GM18517 (cell line): ENCODE results near the gene LMOD3.

Source experiments
- ATAC-seq: cut with Tn5 transposase; IDR thresholded peaks from one replicate; pipeline ENCODE4 v1.9.1; 2021; ENCODE audit warnings: mild to moderate bottlenecking, moderate library complexity; ENCODE audit not compliant: unreplicated experiment

Gene LMOD3

DNA sequence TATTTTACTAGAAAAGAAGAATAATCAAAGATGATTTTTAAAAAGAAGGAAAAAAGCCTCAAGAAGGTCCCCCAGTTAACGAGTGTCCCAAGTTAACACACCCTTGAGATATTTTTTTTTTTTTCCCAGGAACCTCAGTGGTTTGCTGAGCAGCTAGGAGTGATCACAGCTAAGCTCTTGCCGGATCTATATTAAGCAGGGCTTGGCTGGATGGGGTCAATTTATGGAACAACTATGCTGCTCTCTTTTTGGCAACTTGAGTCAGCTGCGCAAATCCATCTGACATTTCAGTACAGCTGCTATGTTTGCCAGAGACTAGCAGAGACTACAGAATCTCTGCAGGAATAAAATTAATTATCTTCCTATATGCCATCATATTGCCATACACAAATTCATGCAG, at the start of gene LMOD3:
Gene LMOD3 (minus strand): TSS at position 193 of the 400 bp plus-strand sequence. CDS start 209 bp downstream, outside the sequence.
- ATAC-seq = no peak

DNA sequence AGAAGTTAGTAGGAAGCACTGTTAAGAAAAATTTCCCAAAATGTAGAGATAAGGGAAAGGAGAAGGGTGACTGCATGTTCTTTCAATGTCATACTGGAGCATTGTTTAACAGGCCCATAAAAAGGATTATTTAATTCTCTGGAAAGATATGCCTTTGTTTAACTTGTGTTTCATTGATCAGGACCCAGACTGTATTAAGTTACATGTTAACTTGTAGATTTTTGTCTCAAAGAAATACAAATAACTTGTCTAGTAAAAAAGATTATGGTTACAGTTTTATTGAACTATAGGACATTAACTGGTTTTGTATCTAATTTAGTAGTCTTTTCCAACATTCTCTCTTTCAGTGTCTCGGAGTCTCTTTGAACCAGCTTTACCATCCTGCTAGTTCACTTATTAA, 49.7 kb upstream of the LMOD3 start:
- ATAC-seq = no peak

DNA sequence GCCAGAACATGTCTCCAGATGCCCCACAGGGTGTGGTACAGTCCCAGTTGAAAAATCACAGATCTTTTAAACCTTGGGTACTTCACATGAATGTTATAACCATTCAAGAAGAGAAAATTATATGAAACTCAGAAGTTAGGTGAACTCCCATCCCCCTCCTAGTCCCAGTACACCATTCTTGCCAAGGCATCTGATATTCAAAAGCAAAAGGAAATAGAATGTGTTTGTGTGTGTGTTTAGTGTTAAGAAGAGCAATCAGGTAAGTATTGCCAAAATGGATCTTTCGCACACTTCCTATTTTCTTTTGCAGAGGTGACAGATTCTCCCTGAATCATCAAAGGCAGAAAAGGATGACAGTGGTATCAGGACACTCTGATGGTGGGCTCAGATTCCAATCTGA, 44.1 kb upstream of the LMOD3 start:
- no peak for ATAC-seq

DNA sequence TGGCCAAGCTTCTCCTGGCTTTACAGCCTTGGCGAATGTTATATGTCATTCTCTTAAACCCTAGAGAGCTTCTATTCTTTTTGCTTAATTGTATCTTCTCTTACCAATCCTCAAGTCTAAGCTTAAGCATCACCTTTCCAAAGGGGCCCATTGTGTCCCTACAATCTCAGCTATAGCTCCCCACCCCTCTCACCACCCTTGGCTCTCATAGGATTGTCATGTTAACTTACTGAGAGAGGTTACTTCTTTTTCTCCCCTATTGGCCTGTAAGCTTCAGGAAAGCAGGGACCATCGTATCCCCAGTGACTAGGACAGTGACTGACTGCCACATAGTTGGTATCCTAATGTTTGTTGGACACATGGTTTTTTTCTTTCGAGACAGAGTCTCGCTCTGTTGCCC, 43.3 kb upstream of the LMOD3 start:
- no peak for ATAC-seq

DNA sequence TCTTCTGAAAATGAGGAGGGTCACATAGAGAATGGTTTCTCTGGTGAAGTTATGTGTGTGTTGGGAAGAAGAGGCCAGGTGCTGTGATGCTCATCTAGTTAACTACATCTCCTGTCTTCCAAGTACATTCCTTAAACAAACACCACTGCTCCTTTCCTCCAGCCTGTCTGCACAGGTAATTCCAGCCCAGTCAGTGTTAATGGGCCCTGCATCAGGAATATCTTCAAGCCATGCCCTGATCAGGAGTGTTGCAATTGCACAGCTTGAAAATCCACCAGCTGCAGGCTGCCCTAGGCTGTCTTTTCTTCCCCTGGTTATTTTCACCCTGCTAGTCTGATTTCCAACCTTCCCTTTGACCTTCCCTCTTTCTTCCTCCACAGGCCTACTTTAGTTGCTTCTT, 41.9 kb upstream of the LMOD3 start:
- ATAC-seq = no peak

DNA sequence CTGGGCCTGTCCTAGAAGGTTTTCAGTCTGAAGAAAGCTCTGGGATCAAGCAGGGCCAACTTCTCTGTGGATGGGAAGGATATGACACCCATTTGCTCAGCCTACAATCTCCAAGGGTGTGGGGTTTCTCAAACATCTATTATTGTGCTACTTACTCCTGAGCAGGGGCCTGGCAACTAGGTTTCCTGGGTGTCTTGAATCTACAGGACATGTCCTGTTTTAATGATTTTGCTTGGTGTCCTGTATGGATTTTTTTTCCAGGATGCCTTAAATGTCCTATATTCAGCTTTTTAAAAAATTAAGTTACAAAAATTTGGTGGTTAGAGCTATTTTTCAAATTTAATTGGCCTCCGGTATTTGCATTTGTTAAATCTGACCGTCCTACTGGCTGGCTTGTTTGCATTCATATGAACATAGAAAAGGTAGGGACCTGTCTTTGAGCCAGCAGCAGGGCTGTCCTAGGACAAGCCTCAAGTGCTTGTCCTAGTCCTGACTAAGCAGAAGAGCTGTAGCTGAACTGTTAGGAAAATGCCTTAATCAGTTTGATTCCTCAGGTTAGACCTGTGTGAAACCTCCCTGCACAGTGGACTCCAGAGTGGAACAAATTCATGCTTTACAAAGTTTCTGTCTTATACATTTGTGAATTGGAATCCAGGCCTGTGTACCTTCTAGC, 40.0 kb upstream of the LMOD3 start:
- ATAC-seq = no peak

DNA sequence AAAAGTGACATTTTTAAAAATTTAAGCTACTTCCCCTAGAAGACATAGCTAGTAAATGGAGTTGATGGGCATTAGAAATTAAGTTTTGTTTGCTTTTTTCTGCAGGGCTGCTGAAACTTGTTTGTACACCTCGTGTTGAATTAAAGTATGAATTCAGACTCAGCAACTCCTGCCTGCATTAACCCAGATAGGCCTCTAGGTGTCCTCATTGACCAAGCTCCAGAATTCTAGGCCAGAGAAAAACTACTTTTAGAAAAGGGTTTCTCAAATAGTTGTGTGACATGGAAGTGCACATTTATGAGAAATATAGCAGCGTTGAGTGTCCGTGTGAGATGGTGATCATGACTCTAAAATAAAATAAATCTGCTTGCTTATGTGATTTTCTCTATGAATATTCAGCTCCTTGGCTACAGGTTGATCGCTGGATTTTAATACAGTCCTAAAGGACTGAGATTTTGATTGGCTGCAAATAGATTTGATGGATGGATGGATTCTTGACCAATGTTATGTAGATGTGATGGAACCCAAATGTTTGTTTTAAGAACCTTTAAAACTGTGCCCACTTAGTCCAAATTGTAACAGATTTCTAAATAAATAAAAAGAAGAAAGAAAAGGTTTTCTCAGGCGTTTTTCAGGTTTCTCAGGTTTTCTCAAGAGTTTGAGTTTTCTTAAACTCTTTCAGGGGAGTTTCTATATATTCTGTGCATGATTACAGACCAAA, 39.4 kb upstream of the LMOD3 start:
- ATAC-seq = peak; percentile 61

DNA sequence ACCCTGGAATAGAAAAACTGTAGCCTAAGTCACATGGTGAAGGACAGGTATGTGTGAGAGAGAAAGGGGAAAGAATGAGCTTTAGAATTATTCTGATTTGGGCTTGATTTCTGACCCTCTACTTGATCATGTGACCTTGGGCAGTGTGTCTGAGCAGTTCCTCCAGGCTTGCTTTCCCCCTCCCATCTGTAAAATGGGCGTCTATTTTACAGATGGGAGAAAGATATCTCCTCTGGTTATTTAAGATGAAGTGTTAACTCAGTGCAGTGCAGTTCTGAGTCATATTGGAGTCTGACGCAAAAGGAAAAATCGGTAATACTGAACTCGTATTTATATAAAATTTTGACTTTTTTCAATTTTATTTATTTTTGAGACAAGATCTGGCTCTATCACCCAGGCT, 38.1 kb upstream of the LMOD3 start:
- ATAC-seq = no peak

DNA sequence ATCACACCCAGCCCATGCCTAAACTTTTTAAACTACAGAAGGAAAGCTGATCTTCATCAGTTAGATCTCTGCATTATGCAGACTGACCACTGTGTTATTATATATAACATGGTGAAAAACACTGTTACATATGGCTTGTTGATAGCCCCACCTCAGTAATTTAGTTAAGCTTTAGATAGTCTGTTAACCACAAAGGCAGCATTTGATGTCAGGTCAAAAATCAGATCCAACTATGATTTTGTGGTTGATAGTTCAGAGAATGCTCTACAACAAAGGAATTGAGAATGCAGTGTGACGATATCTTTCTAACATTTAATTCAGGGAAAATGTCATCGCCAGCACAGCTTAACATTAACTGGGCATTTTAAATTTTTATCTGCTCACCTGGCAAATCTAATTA, 37.7 kb upstream of the LMOD3 start:
- ATAC-seq = no peak

DNA sequence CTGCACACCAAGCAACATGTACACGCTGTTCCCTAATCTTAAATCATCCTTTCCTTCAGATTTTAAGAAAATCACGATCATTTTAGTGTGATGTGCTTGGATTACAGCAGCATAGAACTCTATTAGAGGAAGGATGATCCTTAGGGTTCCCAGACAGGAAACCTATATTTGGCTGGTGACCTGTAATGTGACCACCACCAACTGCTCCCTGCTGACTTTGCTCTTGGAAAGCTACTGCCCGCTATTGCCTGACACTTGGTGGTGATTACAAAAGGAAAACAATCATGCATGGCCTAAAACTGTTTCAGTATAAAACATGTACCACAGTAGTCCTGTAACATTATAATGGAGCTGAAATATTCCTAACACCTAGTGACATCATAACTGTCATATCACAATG, 27.2 kb upstream of the LMOD3 start:
- ATAC-seq = no peak

DNA sequence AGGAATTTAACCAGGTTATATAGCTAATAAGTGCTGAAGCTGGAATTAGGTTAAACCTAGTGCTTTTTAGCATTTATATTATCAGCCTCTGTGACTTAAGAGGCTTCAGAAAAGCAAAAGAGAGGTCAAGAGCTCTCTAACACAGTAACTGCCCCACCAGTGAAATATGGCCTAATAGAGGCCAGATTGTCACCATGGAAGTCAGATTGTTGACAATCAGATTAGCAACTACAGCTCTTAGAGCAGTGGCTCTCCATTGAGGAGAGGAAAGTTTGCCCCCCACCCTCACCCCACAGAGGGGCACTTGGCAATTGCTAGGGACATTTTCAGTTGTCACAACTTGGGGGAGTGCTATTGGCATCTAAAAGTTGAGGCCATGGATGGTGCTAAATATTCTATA, 23.3 kb upstream of the LMOD3 start:
- no peak for ATAC-seq

DNA sequence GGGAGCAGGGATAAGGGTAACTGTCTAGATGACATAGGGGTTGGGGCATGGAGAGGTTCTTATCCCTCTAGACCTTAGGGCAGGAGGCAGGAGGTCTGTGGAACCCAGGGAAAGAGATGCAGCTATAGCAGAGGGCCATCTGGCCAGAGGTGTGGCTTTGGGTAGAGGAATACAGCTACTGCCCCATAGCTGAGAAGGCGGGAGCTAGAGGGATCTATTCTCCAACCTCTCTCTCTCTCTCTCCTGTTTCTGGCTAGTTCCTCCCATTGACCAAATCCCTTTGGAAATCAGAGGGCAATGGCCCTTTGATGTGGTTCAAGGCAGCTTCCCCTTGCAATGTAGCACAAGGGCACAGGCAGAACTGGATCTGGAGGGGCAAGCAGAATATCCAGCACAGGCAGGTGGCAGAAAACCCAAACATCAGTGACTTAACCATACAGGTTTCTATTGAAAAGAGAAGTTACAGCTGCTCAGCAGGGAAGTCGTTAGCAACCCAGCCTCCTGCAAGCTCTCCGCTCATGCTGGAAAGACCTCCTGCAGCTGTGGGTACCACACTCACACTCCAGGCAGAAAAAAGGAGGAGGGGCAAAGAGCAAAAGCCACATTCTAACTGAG, 22.3 kb upstream of the LMOD3 start:
- ATAC-seq = no peak

DNA sequence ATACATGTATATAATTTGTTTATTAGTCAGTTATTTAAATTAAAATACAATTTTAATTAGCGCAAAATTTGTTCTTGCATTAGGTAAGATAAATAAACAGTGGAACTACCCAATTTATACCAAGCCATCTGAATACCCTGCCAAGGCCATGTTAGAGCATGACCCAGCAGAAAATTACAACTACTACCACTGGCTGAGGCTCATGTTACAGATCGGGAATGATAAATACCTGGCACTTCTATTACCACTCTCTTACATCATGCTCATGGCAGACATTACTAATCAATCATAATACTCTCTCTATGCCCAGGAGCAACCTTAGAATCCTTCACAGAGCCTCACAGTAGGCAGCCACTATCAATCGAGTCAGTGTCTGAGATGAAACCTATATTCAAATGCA, 21.2 kb upstream of the LMOD3 start:
- ATAC-seq = no peak

DNA sequence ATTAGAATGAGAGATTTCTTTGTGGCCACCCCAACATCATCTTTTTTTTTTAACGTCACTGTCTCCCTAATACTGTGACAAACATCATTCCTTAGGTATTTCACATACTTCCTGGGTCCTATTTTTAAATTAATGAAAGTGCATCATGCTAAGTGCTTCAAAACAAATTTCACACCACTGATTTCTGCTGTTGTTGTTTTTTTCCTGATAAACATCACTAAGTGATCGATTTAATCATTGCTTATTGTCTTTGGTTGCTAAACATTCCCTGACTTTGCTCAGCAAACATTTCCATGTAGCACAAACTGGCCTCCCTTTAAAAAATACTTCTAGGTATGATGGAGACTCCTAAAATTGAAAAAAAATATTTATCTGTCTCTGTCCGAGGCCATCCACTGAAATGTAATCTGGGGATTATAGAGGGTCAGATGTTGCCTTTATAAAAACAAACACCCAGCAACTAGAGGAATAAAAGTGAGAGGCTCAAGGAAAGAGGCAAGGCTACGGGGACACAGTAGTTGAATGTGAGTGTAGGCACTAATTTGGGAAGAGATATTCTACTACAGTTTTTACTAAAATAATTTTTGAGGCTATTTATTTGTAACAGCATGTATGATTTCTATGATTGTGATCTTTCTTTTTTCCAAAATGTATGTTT, 20.5 kb upstream of the LMOD3 start:
- ATAC-seq = no peak

DNA sequence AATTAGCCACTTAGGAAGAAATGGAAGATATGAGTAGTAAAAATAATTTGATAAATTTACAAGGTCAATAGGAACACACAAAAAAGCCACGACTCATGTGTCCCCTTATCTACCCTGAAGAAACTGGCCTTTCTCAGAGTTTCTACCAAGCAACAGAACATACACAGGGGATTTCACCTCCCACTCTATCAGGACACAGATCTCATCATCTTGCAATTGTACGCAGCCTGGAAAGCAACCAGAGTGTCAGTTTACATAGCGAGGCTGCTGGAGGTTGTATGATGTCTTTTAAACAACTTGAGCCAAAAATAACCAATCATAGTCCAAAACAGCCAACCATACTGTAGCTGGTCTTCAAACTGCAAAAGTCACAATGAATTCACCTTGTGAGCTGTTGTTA, 19.7 kb upstream of the LMOD3 start:
- ATAC-seq = no peak

DNA sequence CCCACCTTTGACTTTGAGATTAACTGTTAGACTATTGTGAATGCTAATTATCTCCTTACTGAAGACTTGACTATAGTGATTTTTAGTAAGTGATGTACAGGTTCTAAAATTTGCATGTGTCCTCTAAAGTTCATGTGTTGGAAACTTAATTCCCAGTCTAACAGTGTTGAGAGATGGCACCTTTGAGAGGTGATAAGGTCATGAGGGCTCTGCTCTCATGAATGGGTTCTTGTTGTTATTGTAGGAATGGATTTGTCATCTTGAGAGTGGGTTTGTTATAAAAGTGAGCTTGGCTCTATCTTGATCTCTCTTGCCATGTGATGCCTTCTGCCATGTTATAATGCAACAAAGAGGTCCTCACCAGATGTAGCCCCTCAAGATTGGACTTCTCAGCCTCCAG, 18.9 kb upstream of the LMOD3 start:
- no peak for ATAC-seq

DNA sequence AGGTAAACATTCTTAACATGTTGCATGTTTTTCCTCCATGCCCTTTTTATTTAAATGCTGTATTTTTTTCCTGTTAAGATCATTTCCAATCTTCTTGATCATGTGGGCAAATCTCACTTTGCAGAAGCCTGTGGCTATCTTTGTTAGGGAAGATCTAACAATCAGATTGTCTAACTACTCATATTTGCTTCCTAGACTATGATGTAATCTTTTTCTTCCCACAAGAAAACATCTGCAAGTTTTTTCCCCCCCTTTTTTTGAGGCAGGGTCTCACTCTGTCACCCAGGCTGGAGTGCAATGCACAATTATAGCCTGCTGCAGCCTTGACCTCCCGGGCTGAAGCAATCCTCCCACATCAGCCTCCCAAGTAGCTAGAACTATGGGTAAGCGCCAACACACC, 15.0 kb upstream of the LMOD3 start:
- no peak for ATAC-seq

DNA sequence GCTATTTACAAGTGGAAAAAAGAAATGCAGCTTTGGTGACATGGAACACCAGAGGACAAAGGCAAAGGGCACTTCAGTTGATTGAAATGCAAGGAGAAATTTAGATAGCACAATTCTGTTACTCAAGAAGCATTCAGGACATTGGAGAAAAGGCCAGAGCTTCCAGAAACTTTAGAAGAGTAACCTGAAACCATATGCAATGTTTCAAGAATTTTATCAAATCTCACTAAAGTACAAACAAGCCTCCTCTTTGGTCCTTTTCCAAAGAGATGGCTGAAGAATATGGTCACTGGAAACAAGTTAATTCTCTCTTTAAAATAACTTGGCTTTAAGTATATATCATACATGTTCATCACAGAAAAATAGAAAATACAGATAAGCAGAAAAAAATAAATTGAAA, 14.6 kb upstream of the LMOD3 start:
- no peak for ATAC-seq

DNA sequence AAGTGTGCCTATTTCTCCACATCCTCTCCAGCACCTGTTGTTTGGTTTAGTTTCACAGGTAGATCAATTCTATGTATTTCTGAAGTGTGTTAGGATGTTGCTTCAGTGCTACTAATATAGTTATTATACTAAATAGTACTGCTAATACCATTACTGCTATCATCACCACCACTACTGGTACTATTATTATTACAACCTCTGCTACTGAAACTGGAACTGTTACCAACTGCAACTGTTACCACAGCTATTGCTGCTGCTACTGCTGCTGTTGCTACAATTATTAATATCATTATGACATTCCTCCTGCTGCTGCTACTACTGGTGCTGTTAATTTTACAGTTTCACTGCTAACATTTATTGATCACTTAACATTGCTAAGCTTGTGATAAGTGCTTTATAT, 8.3 kb upstream of the LMOD3 start:
- ATAC-seq = peak; percentile 99

DNA sequence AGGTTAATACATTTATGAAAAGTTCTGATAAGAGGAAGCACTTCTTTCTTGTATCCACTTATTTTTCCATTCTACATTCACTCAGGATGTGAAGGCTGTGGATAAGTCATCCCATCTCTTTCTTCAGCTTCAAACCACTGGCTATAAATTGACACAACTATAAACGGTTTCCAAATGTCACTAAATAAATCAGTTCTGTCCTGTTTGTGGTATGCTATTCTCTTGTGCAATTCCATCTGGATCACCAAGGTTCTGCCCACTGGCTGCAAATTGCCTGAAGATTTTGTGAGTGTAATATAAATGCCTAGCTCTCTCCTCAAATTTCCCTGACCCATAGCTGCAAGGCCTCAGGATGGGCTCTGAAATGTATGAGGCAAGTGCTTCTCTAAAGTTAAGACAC, 7.1 kb upstream of the LMOD3 start:
- ATAC-seq = no peak

DNA sequence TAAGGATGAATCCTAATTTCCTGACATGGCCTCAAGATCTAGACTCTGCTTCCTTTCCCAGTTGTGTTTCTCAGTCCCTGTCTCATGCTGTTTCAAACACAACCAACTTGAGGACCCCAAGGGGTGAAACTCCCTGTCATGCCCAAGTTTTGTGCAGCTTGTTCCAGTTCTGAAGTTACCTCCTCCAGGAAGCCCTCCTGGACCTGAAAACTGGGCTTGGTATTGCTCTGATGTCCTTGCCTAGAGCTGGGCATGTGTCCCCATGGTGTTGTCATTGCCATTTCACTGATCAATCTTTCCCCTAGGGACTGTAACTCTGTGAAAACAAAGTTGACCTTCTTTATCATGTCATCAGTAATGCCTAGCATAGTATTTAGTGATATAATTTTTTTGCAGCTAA, 6.1 kb upstream of the LMOD3 start:
- ATAC-seq = no peak

DNA sequence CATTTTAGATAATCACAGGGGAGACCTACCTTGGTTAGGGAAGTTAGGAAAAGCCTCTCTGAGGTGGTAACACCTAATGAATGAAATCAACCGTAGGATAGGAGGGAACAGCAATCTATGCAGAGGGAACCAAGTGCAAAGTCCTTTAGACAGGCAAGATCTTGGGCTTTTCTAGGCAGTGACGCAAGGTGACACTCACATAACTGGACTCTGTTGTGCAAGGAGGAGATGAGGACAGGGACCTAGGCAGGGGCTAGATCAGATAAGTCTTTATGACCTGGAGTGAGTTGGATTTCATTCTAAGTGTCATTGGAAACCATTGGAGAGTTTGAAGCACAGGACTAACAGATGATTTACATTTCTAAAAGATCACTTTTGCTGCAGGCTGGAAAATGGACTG, 4.6 kb upstream of the LMOD3 start:
- no peak for ATAC-seq
